Measurements from ENCODE around the gene TSPAN9. TPM values are rescaled to one million over a fixed set of nuclear protein-coding genes. Genes with fewer than 3 reads are reported as not detected.

Gene TSPAN9
- total and polyA plus RNA-seq, 2 of the 4 experiments (the other 2 are of a cell fraction) = 17.7 to 39.1 TPM

GRCh38 chr12:3219233-3219632 lies 142.1 kb downstream of the TSPAN9 start:
- Histone ChIP-seq H4K91ac (ENCODE audit: insufficient read depth, low read depth, low read length) (peak overlapping the region; percentile 7; the same call in 1 of the 2 replicates), H3K9me3 (ENCODE audit: control insufficient read depth, insufficient read depth, low read length) (no peaks in the 10 kb centered on the region), H3K4me1 (ENCODE audit: control insufficient read depth, insufficient read depth, low read length) (peaks cover 21% of the 10 kb centered on the region), H3K36me3 (ENCODE audit: control insufficient read depth, insufficient read depth, low read length) (no peaks in the 10 kb centered on the region; the same call in 1 of the 2 replicates), H2BK120ac (ENCODE audit: low read depth, low read length) (peak overlapping the region; percentile 13; the same call in 1 of the 2 replicates), H2BK5ac (ENCODE audit: low read depth, low read length, poor library complexity, severe bottlenecking) (peak overlapping the region; percentile 8), H2AFZ (replicated peaks; ENCODE audit: low read length, poor library complexity) (peak overlapping the region; percentile 54), H3K4ac (ENCODE audit: low read depth, low read length) (peak overlapping the region; percentile 57), H2AK9ac (replicated peaks; ENCODE audit: low read depth, low read length, poor library complexity) (no peak overlapping the region), H3K4me3 (ENCODE audit: insufficient read depth, low read depth, low read length) (no peak overlapping the region), H3K27me3 (ENCODE audit: control insufficient read depth, insufficient read depth, low read length) (no peaks in the 10 kb centered on the region), H3K9ac (ENCODE audit: low read depth, low read length) (no peak overlapping the region), H3K23ac (ENCODE audit: low read depth, low read length) (peak overlapping the region; percentile 18; the same call in 1 of the 2 replicates), H3K14ac (replicated peaks; ENCODE audit: low read depth, low read length) (peak overlapping the region; percentile 87), H2BK15ac (ENCODE audit: low read depth, low read length) (peak overlapping the region; percentile 37; the same call in 1 of the 3 replicates), H3K56ac (ENCODE audit: extremely low read depth, insufficient read depth, low read length) (no peak overlapping the region), H3K79me1 (ENCODE audit: low read depth in 1 of 2, low read length in 2 of 2) (peaks cover 0 to 15% of the 10 kb centered on the region in 2 experiments; a peak in 2 of 4 replicates), H2BK20ac (ENCODE audit: low read depth, low read length) (peak overlapping the region; percentile 36; the same call in 1 of the 2 replicates), H3K9me1 (ENCODE audit: insufficient read depth, low read length) (peaks cover 19% of the 10 kb centered on the region), H4K5ac (ENCODE audit: low read depth, low read length) (no peak overlapping the region), H3K18ac (ENCODE audit: low read depth, low read length) (peak overlapping the region; percentile 27; the same call in 1 of the 2 replicates), H3K4me2 (ENCODE audit: low read depth, low read length) (no peak overlapping the region), H4K20me1 (ENCODE audit: insufficient read depth, low read length) (no peaks in the 10 kb centered on the region), H3K27ac (ENCODE audit: insufficient read depth, low read length) (peak overlapping the region; percentile 18), H4K8ac (ENCODE audit: low read depth in 2 of 2, low read length in 2 of 2) (peak overlapping the region; percentile 10 to 27; a peak in 3 of 4 replicates), H2AK5ac (ENCODE audit: low read depth, low read length) (peak overlapping the region; percentile 92)
- intact Hi-C loops (cut with micrococcal nuclease) = loop anchor here (5.0 kb wide), 1 partner anchor 82 kb away; no protein-coding TSS in a partner anchor
- no peak for DNase-seq
- CTCF ChIA-PET = interaction anchor here (0.8 kb wide), 1 partner anchor 16 kb away, joined by 3 read pairs; no protein-coding TSS in a partner anchor
- POLR2A ChIA-PET (ENCODE audit: unreplicated experiment) = no interaction called here
- dilution Hi-C loops (cut with HindIII; ENCODE audit: low sequenced_read_pairs, unreplicated experiment) = no loop called here
- no peak for TF ChIP-seq FOS (IDR thresholded peaks at IDR 0.05; ENCODE audit: low read depth, low read length)
- no peak for TF ChIP-seq MAZ (IDR thresholded peaks at IDR 0.05; ENCODE audit: borderline replicate concordance, low read depth, low read length)
- TF ChIP-seq, protein P1, sequence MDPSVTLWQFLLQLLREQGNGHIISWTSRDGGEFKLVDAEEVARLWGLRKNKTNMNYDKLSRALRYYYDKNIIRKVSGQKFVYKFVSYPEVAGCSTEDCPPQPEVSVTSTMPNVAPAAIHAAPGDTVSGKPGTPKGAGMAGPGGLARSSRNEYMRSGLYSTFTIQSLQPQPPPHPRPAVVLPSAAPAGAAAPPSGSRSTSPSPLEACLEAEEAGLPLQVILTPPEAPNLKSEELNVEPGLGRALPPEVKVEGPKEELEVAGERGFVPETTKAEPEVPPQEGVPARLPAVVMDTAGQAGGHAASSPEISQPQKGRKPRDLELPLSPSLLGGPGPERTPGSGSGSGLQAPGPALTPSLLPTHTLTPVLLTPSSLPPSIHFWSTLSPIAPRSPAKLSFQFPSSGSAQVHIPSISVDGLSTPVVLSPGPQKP (IDR thresholded peaks at IDR 0.05; ENCODE audit: borderline replicate concordance, low read depth, low read length) = no peak
- no peak for TF ChIP-seq MXI1 (IDR thresholded peaks at IDR 0.05; ENCODE audit: borderline replicate concordance, low read depth, low read length)
- TF ChIP-seq, protein P2, sequence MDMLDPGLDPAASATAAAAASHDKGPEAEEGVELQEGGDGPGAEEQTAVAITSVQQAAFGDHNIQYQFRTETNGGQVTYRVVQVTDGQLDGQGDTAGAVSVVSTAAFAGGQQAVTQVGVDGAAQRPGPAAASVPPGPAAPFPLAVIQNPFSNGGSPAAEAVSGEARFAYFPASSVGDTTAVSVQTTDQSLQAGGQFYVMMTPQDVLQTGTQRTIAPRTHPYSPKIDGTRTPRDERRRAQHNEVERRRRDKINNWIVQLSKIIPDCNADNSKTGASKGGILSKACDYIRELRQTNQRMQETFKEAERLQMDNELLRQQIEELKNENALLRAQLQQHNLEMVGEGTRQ (IDR thresholded peaks at IDR 0.05; ENCODE audit: low read depth, low read length) = no peak
- no peak for TF ChIP-seq RFX5 (IDR thresholded peaks at IDR 0.05; ENCODE audit: low read depth, low read length)
- no peak for TF ChIP-seq RAD21 (IDR thresholded peaks at IDR 0.05; ENCODE audit: low read length)
- TF ChIP-seq CEBPB (IDR thresholded peaks at IDR 0.05; ENCODE audit: low read depth, low read length) = no peak
- no peak for TF ChIP-seq MAFK (IDR thresholded peaks at IDR 0.05; ENCODE audit: low read depth, low read length)
- TF ChIP-seq SMC3 (IDR thresholded peaks at IDR 0.05; ENCODE audit: low read depth, low read length) = no peak
- TF ChIP-seq NFE2L2 (IDR thresholded peaks at IDR 0.05; ENCODE audit: low read depth, low read length) = no peak
- no peak for TF ChIP-seq BHLHE40 (IDR thresholded peaks at IDR 0.05; ENCODE audit: low read depth, low read length)
- TF ChIP-seq POLR2A (IDR thresholded peaks at IDR 0.05; ENCODE audit: low read depth, low read length) = no peak
- no peak for TF ChIP-seq CHD1 (IDR thresholded peaks at IDR 0.05; ENCODE audit: low read depth, low read length)
- TF ChIP-seq, protein P3, sequence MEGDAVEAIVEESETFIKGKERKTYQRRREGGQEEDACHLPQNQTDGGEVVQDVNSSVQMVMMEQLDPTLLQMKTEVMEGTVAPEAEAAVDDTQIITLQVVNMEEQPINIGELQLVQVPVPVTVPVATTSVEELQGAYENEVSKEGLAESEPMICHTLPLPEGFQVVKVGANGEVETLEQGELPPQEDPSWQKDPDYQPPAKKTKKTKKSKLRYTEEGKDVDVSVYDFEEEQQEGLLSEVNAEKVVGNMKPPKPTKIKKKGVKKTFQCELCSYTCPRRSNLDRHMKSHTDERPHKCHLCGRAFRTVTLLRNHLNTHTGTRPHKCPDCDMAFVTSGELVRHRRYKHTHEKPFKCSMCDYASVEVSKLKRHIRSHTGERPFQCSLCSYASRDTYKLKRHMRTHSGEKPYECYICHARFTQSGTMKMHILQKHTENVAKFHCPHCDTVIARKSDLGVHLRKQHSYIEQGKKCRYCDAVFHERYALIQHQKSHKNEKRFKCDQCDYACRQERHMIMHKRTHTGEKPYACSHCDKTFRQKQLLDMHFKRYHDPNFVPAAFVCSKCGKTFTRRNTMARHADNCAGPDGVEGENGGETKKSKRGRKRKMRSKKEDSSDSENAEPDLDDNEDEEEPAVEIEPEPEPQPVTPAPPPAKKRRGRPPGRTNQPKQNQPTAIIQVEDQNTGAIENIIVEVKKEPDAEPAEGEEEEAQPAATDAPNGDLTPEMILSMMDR (conservative IDR thresholded peaks at IDR 0.05; ENCODE audit: low read depth, low read length) = no peak
- no peak for TF ChIP-seq RCOR1 (IDR thresholded peaks at IDR 0.05; ENCODE audit: insufficient replicate concordance, low read length)
- no TSS peak for BruUV-seq (replicated peaks)
- in situ Hi-C loops (cut with MboI; ENCODE audit: low sequenced_read_pairs) = no loop called here
- ATAC-seq (ENCODE audit: low read depth) = no peak
- no CpG with 5 or more reads among the region's 8 CpGs for WGBS, 2 experiments (ENCODE audit: extremely low coverage in 2 of 2, insufficient read length in 1 of 2)
